Gastrocnemius medialis (tissue), 4 donors: ENCODE measurements around the gene SHQ1.

Experiments
- POLR2A ChIP-seq, 2 donors: fragments of 450-650 bp; IDR thresholded peaks; one replicate each; pipeline ENCODE4 v1.6.1; 2017; ENCODE audit warnings: antibody characterized with exemption in 2 of 2, mild to moderate bottlenecking in 2 of 2, moderate library complexity in 2 of 2
- TF ChIP-seq, protein P1 (sequence below), 5 experiments: fragments of 450-650 bp in 3 of 5; fragments of 200-600 bp in 2 of 5; sonication (generic) in 2 of 5; IDR thresholded peaks in 4 of 5; conservative IDR thresholded peaks in 1 of 5; 1 replicate in 4 of 5; 2 replicates in 1 of 5; pipeline ENCODE4 v1.5.1; 2016 to 2019; ENCODE audit warnings: antibody characterized with exemption in 5 of 5, mild to moderate bottlenecking in 3 of 5, moderate library complexity in 3 of 5

- TF ChIP-seq POLR2A (IDR thresholded peaks at IDR 0.05), result no peak
- TF ChIP-seq, protein P1, sequence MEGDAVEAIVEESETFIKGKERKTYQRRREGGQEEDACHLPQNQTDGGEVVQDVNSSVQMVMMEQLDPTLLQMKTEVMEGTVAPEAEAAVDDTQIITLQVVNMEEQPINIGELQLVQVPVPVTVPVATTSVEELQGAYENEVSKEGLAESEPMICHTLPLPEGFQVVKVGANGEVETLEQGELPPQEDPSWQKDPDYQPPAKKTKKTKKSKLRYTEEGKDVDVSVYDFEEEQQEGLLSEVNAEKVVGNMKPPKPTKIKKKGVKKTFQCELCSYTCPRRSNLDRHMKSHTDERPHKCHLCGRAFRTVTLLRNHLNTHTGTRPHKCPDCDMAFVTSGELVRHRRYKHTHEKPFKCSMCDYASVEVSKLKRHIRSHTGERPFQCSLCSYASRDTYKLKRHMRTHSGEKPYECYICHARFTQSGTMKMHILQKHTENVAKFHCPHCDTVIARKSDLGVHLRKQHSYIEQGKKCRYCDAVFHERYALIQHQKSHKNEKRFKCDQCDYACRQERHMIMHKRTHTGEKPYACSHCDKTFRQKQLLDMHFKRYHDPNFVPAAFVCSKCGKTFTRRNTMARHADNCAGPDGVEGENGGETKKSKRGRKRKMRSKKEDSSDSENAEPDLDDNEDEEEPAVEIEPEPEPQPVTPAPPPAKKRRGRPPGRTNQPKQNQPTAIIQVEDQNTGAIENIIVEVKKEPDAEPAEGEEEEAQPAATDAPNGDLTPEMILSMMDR (IDR thresholded peaks at IDR 0.05 in 4 of 5, conservative IDR thresholded peaks at IDR 0.05 in 1 of 5), result no peak
These were observed 148.1 kb downstream of the SHQ1 start for GRCh38 chr3:72700106-72700505.
